ENCODE results near the gene IFT81. TPM values are rescaled to one million over a fixed set of nuclear protein-coding genes. Genes with fewer than 3 reads are reported as not detected.

The IFT81 gene
- total RNA-seq, 1 donor from 2014 or later: 12.2 TPM

DNA sequence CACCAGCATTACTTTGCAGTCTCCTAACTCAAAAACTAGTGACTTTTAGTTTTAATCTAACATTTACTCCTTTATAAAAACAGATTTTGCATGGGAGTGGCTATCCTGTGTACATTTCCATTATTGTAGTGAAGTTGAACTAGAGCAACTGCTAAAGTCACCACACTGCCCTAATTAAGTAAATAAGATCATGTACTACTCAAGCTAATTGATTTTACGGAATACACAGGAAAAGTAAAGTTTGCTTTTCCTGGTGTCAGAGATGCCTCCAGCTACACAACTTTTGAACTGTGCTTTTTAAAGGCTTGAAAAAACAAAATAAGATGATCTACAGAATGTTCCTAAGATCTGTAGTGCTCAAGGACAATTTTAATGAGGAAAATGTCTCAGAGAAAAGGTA is 106.5 kb downstream of the IFT81 start:
- no peaks in the 10 kb centered on the region for H3K36me3 ChIP-seq
- H3K4me1 ChIP-seq: peaks cover 69% of the 10 kb centered on the region
- no peaks in the 10 kb centered on the region for H3K9me3 ChIP-seq (replicated peaks)
- intact Hi-C loops (cut with micrococcal nuclease): no loop called here
- no peak for DNase-seq
- H3K27me3 ChIP-seq (ENCODE audit: low read depth): no peaks in the 10 kb centered on the region
- H3K27ac ChIP-seq (replicated peaks): peak overlapping the region; percentile 82
- no peak for TF ChIP-seq CTCF (IDR thresholded peaks at IDR 0.05; ENCODE audit: borderline replicate concordance)
- no peak overlapping the region for H3K4me3 ChIP-seq

- H3K27ac ChIP-seq (replicated peaks): peak overlapping the region; percentile 77
- intact Hi-C loops (cut with micrococcal nuclease): no loop called here
- no peaks in the 10 kb centered on the region for H3K36me3 ChIP-seq
- H3K4me1 ChIP-seq: peaks cover 51% of the 10 kb centered on the region
- DNase-seq: no peak
- no peaks in the 10 kb centered on the region for H3K9me3 ChIP-seq (replicated peaks)
- no peak overlapping the region for H3K4me3 ChIP-seq
- no peaks in the 10 kb centered on the region for H3K27me3 ChIP-seq (ENCODE audit: low read depth)
- no peak for TF ChIP-seq CTCF (IDR thresholded peaks at IDR 0.05; ENCODE audit: borderline replicate concordance)
Observed at GRCh38 chr12:110233212-110233903, 109.2 kb downstream of the IFT81 start.

DNA sequence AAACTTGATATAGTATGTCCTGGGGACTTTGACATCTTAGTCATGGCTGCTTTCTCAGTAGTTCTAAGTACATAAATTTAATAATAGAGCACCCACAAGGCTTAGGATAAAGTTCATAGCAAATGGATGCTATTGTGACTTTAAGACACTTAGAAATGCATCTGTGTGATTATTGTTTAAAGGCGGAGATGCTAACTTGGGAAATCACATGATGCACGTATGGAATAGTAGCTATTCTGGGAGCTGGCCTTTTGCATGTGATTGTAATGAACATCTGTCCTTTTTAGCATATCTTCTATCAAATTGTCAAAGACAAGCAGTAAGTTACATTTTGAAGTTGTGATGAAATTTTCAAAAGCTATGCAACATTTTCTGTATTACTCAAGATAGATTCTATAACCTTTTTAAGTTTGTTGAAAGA is 110.2 kb downstream of the IFT81 start:
- Histone ChIP-seq H3K27ac (replicated peaks) (peak overlapping the region; percentile 77), H3K4me3 (no peak overlapping the region)
- TF ChIP-seq CTCF (IDR thresholded peaks at IDR 0.05; ENCODE audit: borderline replicate concordance): no peak

GRCh38 chr12:110234755-110235154 is 110.6 kb downstream of the IFT81 start:
- intact Hi-C loops (cut with micrococcal nuclease): no loop called here
- Histone ChIP-seq H3K36me3 (no peaks in the 10 kb centered on the region), H3K9me3 (replicated peaks) (no peaks in the 10 kb centered on the region), H3K4me1 (peaks cover 43% of the 10 kb centered on the region), H3K27ac (replicated peaks) (peak overlapping the region; percentile 77), H3K4me3 (no peak overlapping the region), H3K27me3 (ENCODE audit: low read depth) (no peaks in the 10 kb centered on the region)
- DNase-seq: no peak
- no peak for TF ChIP-seq CTCF (IDR thresholded peaks at IDR 0.05; ENCODE audit: borderline replicate concordance)

More for the DNA sequence above, 110.2 kb downstream of the IFT81 start:
- no peaks in the 10 kb centered on the region for H3K9me3 ChIP-seq (replicated peaks)
- no peaks in the 10 kb centered on the region for H3K27me3 ChIP-seq (ENCODE audit: low read depth)
- no peak for DNase-seq
- peaks cover 47% of the 10 kb centered on the region for H3K4me1 ChIP-seq
- no peaks in the 10 kb centered on the region for H3K36me3 ChIP-seq
- intact Hi-C loops (cut with micrococcal nuclease): no loop called here

- Histone ChIP-seq H3K9me3 (replicated peaks) (no peaks in the 10 kb centered on the region), H3K4me3 (no peak overlapping the region), H3K27ac (replicated peaks) (peak overlapping the region; percentile 77), H3K27me3 (ENCODE audit: low read depth) (no peaks in the 10 kb centered on the region), H3K36me3 (no peaks in the 10 kb centered on the region), H3K4me1 (peaks cover 43% of the 10 kb centered on the region)
- no peak for DNase-seq
- intact Hi-C loops (cut with micrococcal nuclease): no loop called here
- no peak for TF ChIP-seq CTCF (IDR thresholded peaks at IDR 0.05; ENCODE audit: borderline replicate concordance)
Observed at GRCh38 chr12:110235383-110235782, 111.2 kb downstream of the IFT81 start.

Data from left ventricle myocardium inferior (tissue), 1 donor.